ENCODE measurements around the gene OR10H4. TPM values are rescaled to one million over a fixed set of nuclear protein-coding genes. Genes with fewer than 3 reads are reported as not detected.
"Not testable (repeated sequence)": the region's sequence is repeated elsewhere in the genome, so short reads cannot be mapped to it uniquely, and the experiment has no call there.

OR10H4 gene
- total RNA-seq, 2 experiments from 2014 or later: not detected

DNA sequence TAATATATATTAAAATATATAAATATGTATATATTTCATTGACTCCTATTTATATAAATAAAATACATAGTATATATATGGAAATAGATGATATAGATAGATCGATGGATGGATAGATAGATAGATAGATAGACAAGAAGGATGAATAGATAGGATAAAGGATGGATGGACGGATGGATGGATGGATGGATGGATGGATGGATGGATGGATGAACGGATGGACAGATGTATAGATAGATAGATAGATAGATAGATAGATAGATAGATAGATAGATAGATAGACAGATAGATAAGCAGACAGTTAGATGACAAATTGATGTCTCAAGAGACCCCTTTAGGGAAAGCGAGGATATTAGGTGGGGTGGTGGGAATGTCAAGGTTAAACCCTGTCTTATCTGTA is 29.6 kb upstream of the OR10H4 start:
- no peak for TF ChIP-seq CTCF (IDR thresholded peaks at IDR 0.05)
- H3K4me3 Mint-ChIP-seq: no peak overlapping the region
- H3K27me3 Mint-ChIP-seq: peaks cover 26% of the 10 kb centered on the region
- H3K4me1 Mint-ChIP-seq (ENCODE audit: low read depth): no peaks in the 10 kb centered on the region
- H3K36me3 Mint-ChIP-seq (ENCODE audit: low read depth): no peaks in the 10 kb centered on the region
- ATAC-seq (no peak), DNase-seq (no peak)
- ChIA-PET CTCF (no interaction called here), POLR2A (no interaction called here)
- intact Hi-C loops (cut with micrococcal nuclease): no loop called here
- peaks cover 7% of the 10 kb centered on the region for H3K9me3 Mint-ChIP-seq
- H3K27ac Mint-ChIP-seq: no peak overlapping the region

DNA sequence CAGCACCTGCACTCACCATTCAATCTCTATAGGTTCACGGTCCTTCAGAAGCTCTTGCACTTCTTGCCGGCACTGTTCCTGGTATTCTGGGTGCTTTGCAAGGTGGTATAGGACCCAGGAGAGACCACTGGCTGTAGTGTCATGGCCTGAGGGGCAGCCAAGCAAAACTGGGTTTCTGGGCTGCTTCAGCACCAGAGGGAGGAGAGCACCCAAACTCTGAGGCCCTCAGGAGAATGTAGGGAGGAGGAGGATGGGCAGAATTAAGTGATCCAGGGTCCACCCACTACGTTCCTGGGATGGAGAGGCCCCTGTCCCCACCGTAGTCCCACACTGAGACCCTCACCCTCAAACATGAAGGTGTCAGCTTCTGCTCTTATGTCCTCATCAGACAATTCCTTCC is 26.8 kb upstream of the OR10H4 start:
- peaks cover 30% of the 10 kb centered on the region for H3K27me3 Mint-ChIP-seq
- H3K27ac Mint-ChIP-seq: no peak overlapping the region
- ATAC-seq (no peak), DNase-seq (no peak)
- no peaks in the 10 kb centered on the region for H3K36me3 Mint-ChIP-seq (ENCODE audit: low read depth)
- H3K9me3 Mint-ChIP-seq: no peaks in the 10 kb centered on the region
- CTCF ChIA-PET: no interaction called here
- POLR2A ChIA-PET: no interaction called here
- H3K4me1 Mint-ChIP-seq (ENCODE audit: low read depth): no peaks in the 10 kb centered on the region
- H3K4me3 Mint-ChIP-seq: no peak overlapping the region
- intact Hi-C loops (cut with micrococcal nuclease): no loop called here
- no peak for TF ChIP-seq CTCF (IDR thresholded peaks at IDR 0.05)

- Mint-ChIP-seq H3K4me1 (ENCODE audit: low read depth) (no peaks in the 10 kb centered on the region), H3K4me3 (no peak overlapping the region), H3K36me3 (ENCODE audit: low read depth) (no peaks in the 10 kb centered on the region), H3K27me3 (peaks cover 31% of the 10 kb centered on the region), H3K27ac (no peak overlapping the region), H3K9me3 (no peaks in the 10 kb centered on the region)
- CTCF ChIA-PET: no interaction called here
- no peak for TF ChIP-seq CTCF (IDR thresholded peaks at IDR 0.05)
- DNase-seq: no peak
- intact Hi-C loops (cut with micrococcal nuclease): no loop called here
- POLR2A ChIA-PET: no interaction called here
- no peak for ATAC-seq
Observed at GRCh38 chr19:15923702-15924101, 25.1 kb upstream of the OR10H4 start.

- H3K27me3 Mint-ChIP-seq: peaks cover 48% of the 10 kb centered on the region
- no peak overlapping the region for H3K4me3 Mint-ChIP-seq
Observed at GRCh38 chr19:15926484-15926883, 22.3 kb upstream of the OR10H4 start.

DNA sequence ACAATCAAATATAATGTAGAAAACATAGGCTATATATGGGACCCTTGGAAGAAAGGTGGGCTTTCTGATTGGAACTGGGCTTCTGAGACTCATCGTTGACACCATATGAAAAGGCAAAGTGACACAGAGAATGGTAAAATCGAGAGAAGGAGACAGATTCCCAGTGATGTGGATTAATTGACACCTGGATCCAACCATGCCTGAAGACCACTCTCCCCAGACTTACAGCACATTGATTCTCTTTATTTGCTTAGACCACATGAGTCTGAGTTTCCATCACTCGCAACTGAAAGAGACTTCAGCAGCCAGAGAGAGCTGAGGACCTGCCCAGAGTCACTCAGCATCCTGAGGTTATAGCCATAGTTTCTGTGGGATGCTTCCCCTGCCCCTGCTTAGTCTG is 20.5 kb upstream of the OR10H4 start:
- intact Hi-C loops (cut with micrococcal nuclease): no loop called here
- no peak overlapping the region for H3K27ac Mint-ChIP-seq
- no peaks in the 10 kb centered on the region for H3K4me1 Mint-ChIP-seq (ENCODE audit: low read depth)
- no peak for TF ChIP-seq CTCF (IDR thresholded peaks at IDR 0.05)
- H3K36me3 Mint-ChIP-seq (ENCODE audit: low read depth): peaks cover 5% of the 10 kb centered on the region
- ChIA-PET CTCF (no interaction called here), POLR2A (no interaction called here)
- H3K9me3 Mint-ChIP-seq: peaks cover 6% of the 10 kb centered on the region
- peaks cover 45% of the 10 kb centered on the region for H3K27me3 Mint-ChIP-seq
- H3K4me3 Mint-ChIP-seq: no peak overlapping the region
- DNase-seq: no peak
- ATAC-seq: no peak

More at GRCh38 chr19:15926484-15926883, 22.3 kb upstream of the OR10H4 start:
- CTCF ChIA-PET: no interaction called here
- ATAC-seq: no peak
- H3K4me1 Mint-ChIP-seq (ENCODE audit: low read depth): no peaks in the 10 kb centered on the region
- peaks cover 6% of the 10 kb centered on the region for H3K9me3 Mint-ChIP-seq
- POLR2A ChIA-PET: no interaction called here
- H3K36me3 Mint-ChIP-seq (ENCODE audit: low read depth): peaks cover 5% of the 10 kb centered on the region
- intact Hi-C loops (cut with micrococcal nuclease): no loop called here
- DNase-seq: no peak
- no peak for TF ChIP-seq CTCF (IDR thresholded peaks at IDR 0.05)
- H3K27ac Mint-ChIP-seq: no peak overlapping the region

DNA sequence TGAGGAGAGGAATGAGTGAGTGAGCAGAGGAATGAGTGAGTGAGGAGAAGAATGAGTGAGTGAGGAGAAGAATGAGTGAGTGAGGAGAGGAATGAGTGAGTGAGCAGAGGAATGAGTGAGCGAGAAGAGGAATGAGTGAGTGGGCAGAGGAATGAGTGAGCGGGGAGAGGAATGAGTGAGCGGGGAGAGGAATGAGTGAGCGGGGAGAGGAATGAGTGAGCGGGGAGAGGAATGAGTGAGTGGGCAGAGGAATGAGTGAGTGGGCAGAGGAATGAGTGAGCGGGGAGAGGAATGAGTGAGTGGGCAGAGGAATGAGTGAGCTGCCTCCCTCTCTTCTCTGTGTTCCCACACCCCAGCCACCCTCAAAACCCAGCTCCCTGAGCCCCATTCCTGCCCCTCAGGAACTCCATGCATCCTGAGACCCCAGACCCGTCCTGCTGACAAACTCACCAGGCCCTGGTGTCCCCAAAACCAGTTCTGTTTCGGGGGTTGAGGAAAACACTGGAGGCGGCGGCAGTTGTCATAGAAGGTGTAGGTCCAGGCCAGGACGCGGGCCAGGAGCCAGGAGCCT is 15.0 kb upstream of the OR10H4 start:
- POLR2A ChIA-PET; ATAC-seq; CTCF ChIA-PET; H3K9me3 Mint-ChIP-seq; H3K4me1 Mint-ChIP-seq (ENCODE audit: low read depth); H3K4me3 Mint-ChIP-seq; intact Hi-C loops (cut with micrococcal nuclease); H3K36me3 Mint-ChIP-seq (ENCODE audit: low read depth); H3K27ac Mint-ChIP-seq: not testable (repeated sequence)
- H3K27me3 Mint-ChIP-seq: peaks cover 31% of the 10 kb centered on the region
- DNase-seq: peak; percentile 56

Measured in activated CD8-positive, alpha-beta T cell treated with anti-CD3 and anti-CD28 coated beads for 36 hours (primary cell).